Measurements from ENCODE around the gene RTL5.

DNA sequence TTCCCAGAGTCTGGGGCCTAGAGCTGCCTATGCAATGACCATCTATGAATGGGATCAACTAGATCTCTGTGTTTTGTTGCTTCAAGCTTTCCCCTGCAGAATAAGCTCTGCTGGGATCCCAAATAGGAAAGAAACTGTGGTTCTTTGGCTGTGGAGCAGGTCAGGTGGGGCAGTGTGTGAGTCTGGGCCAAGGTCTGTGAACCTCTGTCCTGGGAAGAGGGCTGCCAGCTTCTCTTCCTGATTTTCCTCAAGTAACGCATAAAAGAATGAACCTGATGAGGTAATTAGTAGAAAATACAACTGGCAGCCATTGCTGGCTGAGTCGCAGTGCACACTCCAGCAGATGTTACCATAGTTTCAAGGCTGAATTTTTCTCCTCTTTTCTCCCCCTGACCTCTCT, 45.3 kb upstream of the RTL5 start:
- TF ChIP-seq, protein P1, sequence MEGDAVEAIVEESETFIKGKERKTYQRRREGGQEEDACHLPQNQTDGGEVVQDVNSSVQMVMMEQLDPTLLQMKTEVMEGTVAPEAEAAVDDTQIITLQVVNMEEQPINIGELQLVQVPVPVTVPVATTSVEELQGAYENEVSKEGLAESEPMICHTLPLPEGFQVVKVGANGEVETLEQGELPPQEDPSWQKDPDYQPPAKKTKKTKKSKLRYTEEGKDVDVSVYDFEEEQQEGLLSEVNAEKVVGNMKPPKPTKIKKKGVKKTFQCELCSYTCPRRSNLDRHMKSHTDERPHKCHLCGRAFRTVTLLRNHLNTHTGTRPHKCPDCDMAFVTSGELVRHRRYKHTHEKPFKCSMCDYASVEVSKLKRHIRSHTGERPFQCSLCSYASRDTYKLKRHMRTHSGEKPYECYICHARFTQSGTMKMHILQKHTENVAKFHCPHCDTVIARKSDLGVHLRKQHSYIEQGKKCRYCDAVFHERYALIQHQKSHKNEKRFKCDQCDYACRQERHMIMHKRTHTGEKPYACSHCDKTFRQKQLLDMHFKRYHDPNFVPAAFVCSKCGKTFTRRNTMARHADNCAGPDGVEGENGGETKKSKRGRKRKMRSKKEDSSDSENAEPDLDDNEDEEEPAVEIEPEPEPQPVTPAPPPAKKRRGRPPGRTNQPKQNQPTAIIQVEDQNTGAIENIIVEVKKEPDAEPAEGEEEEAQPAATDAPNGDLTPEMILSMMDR (IDR thresholded peaks at IDR 0.05; ENCODE audit: low read length), result no peak
- TF ChIP-seq EZH2 (IDR thresholded peaks at IDR 0.05; ENCODE audit: borderline replicate concordance, low read length), result no peak
